Measurements from ENCODE around the gene GOLPH3.
"Not testable (repeated sequence)": the region's sequence is repeated elsewhere in the genome, so short reads cannot be mapped to it uniquely, and the experiment has no call there.

Gene GOLPH3

GRCh38 chr5:32080565-32080964 is 93.6 kb downstream of the GOLPH3 start:
- H3K27ac Mint-ChIP-seq, H3K9me3 Mint-ChIP-seq, H3K4me3 Mint-ChIP-seq, H3K36me3 Mint-ChIP-seq, H3K27me3 Mint-ChIP-seq, H3K4me1 Mint-ChIP-seq: not testable (repeated sequence)

GRCh38 chr5:32078855-32079254 is 95.3 kb downstream of the GOLPH3 start:
- H3K9me3 Mint-ChIP-seq, H3K27me3 Mint-ChIP-seq, H3K27ac Mint-ChIP-seq, H3K4me1 Mint-ChIP-seq, H3K4me3 Mint-ChIP-seq, H3K36me3 Mint-ChIP-seq: not testable (repeated sequence)

DNA sequence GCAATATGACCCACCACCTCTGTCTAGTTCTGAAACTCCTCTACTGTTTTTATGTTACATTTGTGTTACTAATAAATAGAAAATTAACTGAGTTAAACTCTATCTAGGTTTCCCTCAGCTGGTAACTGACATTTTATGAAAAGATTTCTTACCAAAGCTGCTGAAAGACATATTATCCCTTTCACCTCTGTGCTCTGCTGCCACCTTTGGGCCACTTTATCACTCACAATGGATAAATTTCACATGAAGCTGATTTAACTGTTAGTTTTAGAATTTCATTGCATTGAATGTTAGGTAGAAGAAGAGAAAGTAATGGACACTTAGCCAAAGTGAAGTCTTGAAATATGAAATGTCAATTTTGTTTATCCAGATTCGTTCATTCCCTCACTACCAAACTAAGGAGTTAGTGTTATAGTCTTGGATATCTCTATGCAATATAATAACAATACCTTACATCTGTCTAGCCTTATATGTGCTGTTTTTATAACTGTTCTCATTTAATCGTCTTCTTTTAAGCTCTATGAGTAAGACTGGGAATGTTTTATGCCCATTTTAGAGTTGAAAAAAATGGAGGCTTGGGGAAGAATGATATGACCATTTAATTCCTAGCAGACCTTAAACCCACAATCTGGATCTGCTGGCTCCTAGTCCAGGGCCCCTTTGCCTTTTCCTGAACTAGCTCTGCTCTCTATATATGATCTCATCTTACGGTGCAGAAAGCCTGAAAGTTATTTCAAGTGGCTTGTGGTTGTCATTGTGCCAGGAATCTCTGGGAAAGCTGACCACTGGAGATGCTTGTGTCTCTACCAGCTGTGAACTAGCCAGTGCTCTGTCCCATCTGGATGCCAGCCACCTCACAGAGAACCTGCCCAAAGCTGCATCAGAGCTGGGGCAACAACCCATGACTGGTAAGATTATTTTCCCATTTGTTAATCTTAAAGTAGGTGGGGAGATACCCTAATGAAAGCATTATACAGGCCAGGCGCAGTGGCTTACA is 97.1 kb downstream of the GOLPH3 start:
- Mint-ChIP-seq H3K9me3 (no peaks in the 10 kb centered on the region), H3K4me1 (peaks cover 5% of the 10 kb centered on the region), H3K4me3 (no peak overlapping the region), H3K27ac (no peak overlapping the region), H3K27me3 (no peaks in the 10 kb centered on the region), H3K36me3 (no peaks in the 10 kb centered on the region)

All from activated naive CD4-positive, alpha-beta T cell treated with anti-CD3 and anti-CD28 coated beads, Interleukin-2, amount 50 U/mL, for 24 hours (primary cell).